ENCODE data around the gene TPI1. TPM values are rescaled to one million over a fixed set of nuclear protein-coding genes. Genes with fewer than 3 reads are reported as not detected.

Gene TPI1
- total RNA-seq, 2 experiments from 2014 or later: 608 to 801 TPM

DNA sequence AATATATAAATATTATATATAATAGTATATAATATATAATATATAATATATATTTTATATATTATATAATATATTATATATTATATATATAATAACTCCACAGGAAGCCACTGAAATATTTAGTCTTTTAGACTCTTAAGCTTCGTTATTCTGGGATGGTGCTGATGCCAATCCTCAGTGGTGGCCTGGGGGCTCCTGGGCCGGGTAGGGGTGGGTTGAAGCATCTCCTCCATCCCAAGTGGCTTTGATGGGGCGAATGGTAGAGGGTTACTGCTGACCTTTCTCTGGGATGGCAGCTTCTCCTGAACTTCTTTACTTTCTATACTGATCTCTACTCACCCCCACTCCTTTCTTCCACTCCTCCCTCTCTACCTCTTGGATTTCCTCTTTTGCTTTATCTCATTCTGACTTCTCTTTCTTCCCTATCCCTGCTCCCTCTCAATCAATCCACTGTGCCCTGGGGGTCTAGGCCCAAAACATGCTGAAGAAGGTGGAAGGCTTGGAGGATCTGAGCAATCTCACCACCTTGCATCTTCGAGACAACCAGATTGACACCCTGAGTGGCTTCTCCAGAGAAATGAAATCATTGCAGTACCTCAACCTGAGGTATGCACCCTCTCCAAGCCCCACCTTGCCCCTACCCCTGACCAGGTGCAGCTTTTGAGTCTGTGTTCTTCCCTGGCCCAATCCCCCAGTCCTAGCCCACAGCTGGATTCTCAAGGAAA is 42.3 kb downstream of the TPI1 start:
- CTCF ChIA-PET (ENCODE audit: unreplicated experiment): no interaction called here
- Histone ChIP-seq H3K4me1 (ENCODE audit: insufficient read depth, low read length, poor library complexity, severe bottlenecking) (peaks cover 22% of the 10 kb centered on the region), H3K27ac (ENCODE audit: low read depth, low read length, poor library complexity, severe bottlenecking) (no peak overlapping the region), H3K4me2 (ENCODE audit: low read length) (no peak overlapping the region), H4K20me1 (ENCODE audit: insufficient read depth, low read length) (no peaks in the 10 kb centered on the region), H3K36me3 (ENCODE audit: insufficient read depth, low read length) (peaks cover 8% of the 10 kb centered on the region; the same call in 1 of the 2 replicates), H2AFZ (ENCODE audit: low read length) (no peak overlapping the region), H3K9me2 (ENCODE audit: insufficient read depth, low read length) (no peaks in the 10 kb centered on the region), H3K4me3 (ENCODE audit: low read depth, low read length, poor library complexity, severe bottlenecking) (no peak overlapping the region), H3K9me3 (ENCODE audit: low read length) (no peaks in the 10 kb centered on the region), H3K79me2 (ENCODE audit: insufficient read depth, low read depth, low read length) (no peaks in the 10 kb centered on the region)
- DNase-seq (ENCODE audit: low spot score): no peak
- no TSS peak for BruUV-seq (replicated peaks)
- TF ChIP-seq EZH2phosphoT487 (IDR thresholded peaks at IDR 0.05; ENCODE audit: borderline replicate concordance, low read depth, low read length) (no peak), CTCF (conservative IDR thresholded peaks at IDR 0.05; ENCODE audit: low read length) (no peak)
- POLR2A ChIA-PET: interaction anchor here (0.7 to 1.2 kb wide), 2 partner anchors 18 to 60 kb away, joined by 5 read pairs; no protein-coding TSS in a partner anchor
- intact Hi-C loops (cut with micrococcal nuclease; ENCODE audit: unreplicated experiment): no loop called here

GRCh38 chr12:6912164-6912935 is 45.0 kb downstream of the TPI1 start:
- peaks cover 30% of the 10 kb centered on the region for H3K4me1 ChIP-seq (ENCODE audit: insufficient read depth, low read length, poor library complexity, severe bottlenecking)
- H3K4me3 ChIP-seq (ENCODE audit: low read depth, low read length, poor library complexity, severe bottlenecking): no peak overlapping the region
- ChIA-PET CTCF (ENCODE audit: unreplicated experiment) (interaction anchor here (0.6 to 1.1 kb wide), 2 partner anchors 21 to 146 kb away, joined by 3 read pairs; no protein-coding TSS in a partner anchor), POLR2A (interaction anchor here (0.8 to 1.3 kb wide), 2 partner anchors 21 to 31 kb away, joined by 3 to 4 read pairs; partner anchors contain the start of genes C12orf57 and RNU7-1)
- H3K4me2 ChIP-seq (ENCODE audit: low read length): no peak overlapping the region
- H3K79me2 ChIP-seq (ENCODE audit: insufficient read depth, low read depth, low read length): no peaks in the 10 kb centered on the region
- H3K9me3 ChIP-seq (ENCODE audit: low read length): no peaks in the 10 kb centered on the region
- BruUV-seq (replicated peaks): no TSS peak
- H2AFZ ChIP-seq (ENCODE audit: low read length): no peak overlapping the region
- DNase-seq (ENCODE audit: low spot score): no peak
- H3K27ac ChIP-seq (ENCODE audit: low read depth, low read length, poor library complexity, severe bottlenecking): no peak overlapping the region
- no peaks in the 10 kb centered on the region for H4K20me1 ChIP-seq (ENCODE audit: insufficient read depth, low read length)
- intact Hi-C loops (cut with micrococcal nuclease; ENCODE audit: unreplicated experiment): no loop called here
- no peaks in the 10 kb centered on the region for H3K36me3 ChIP-seq (ENCODE audit: insufficient read depth, low read length)
- H3K9me2 ChIP-seq (ENCODE audit: insufficient read depth, low read length): no peaks in the 10 kb centered on the region
- TF ChIP-seq CTCF (conservative IDR thresholded peaks at IDR 0.05; ENCODE audit: low read length): no peak
- TF ChIP-seq EZH2phosphoT487 (IDR thresholded peaks at IDR 0.05; ENCODE audit: borderline replicate concordance, low read depth, low read length): no peak
